HFFc6 (cell line): ENCODE results near the gene KRT82. TPM values are rescaled to one million over a fixed set of nuclear protein-coding genes. Genes with fewer than 3 reads are reported as not detected.
A peak's percentile ranks its signal among the peaks of the same experiment; 100 is the strongest.

ENCODE experiments used
- DNase-seq: peaks from one replicate; pipeline ENCODE4 v3.0.0-alpha.2; 2018
- H3K27ac Mint-ChIP-seq: 2 replicates; pipeline ENCODE4 v1.8.0; 2020; ENCODE audit warnings: mild to moderate bottlenecking, mixed read lengths
- H3K27me3 Mint-ChIP-seq: 2 replicates; pipeline ENCODE4 v1.8.0; 2021; ENCODE audit warnings: mild to moderate bottlenecking, moderate library complexity, mixed read lengths; ENCODE audit not compliant: insufficient read depth
- H3K36me3 Mint-ChIP-seq: 2 replicates; pipeline ENCODE4 v1.8.0; 2021; ENCODE audit warnings: low read depth, mixed read lengths
- H3K4me1 Mint-ChIP-seq: 2 replicates; pipeline ENCODE4 v1.8.0; 2020; ENCODE audit warnings: low read depth, mixed read lengths
- H3K4me3 Mint-ChIP-seq: 2 replicates; pipeline ENCODE4 v1.8.0; 2020; ENCODE audit warnings: mild to moderate bottlenecking, moderate library complexity, mixed read lengths
- H3K9me3 Mint-ChIP-seq: 2 replicates; pipeline ENCODE4 v1.8.0; 2020; ENCODE audit warnings: mild to moderate bottlenecking, mixed read lengths
- total RNA-seq, 6 experiments: library from RNA; stranded (reverse); fragmentation: NEBNext Ultra II Directional; extraction: Animal tissue kit (Norgen Biotek cat#: 25700); gene quantifications; 2 replicates in 1 of 6; 3 replicates in 5 of 6; pipeline ENCODE4 v1.2.3, GENCODE V29; 2021
- TF ChIP-seq, protein P1 (sequence below): fragments of 200-600 bp; sonication (generic); IDR thresholded peaks from 2 replicates; pipeline ENCODE4 v1.5.0; 2021; ENCODE audit warnings: antibody characterized with exemption, mild to moderate bottlenecking

Gene KRT82
- total RNA-seq, 6 experiments from 2014 or later = not detected

DNA sequence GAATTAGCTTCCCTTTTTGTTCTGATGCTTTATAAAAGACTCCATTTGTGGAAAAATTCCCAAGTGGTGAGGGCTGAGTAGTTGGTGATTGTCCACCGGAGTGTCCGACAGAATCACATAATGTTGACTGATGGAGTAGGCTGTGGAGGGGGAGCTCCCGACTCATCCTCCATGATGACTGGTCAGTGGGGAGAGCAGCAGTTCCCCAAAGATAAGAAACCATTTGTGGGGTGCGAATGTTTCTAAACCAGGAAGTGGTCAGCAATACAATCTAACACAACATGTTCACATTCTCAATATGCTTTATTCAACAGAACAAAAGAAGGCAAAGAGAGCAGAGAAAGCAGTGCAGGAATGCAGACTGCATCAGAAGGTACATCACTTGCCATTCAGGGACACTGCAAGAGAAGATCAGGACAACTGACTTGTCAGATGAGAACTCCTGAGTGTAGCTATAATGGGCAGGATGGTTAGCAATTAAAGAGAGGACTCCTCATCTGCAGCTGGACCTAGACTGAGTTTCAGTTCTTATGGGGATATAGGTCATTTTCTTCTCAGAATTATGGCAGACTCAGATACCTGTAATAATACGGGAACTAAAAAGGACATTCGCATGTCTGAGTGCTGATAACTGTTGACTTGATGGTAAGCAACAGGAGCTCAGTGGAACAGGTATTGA, 40.4 kb upstream of the KRT82 start:
- Mint-ChIP-seq H3K36me3 (no peaks in the 10 kb centered on the region), H3K9me3 (no peaks in the 10 kb centered on the region), H3K27me3 (peaks cover 36% of the 10 kb centered on the region), H3K4me3 (no peak overlapping the region), H3K27ac (no peak overlapping the region), H3K4me1 (peaks cover 22% of the 10 kb centered on the region)
- TF ChIP-seq, protein P1, sequence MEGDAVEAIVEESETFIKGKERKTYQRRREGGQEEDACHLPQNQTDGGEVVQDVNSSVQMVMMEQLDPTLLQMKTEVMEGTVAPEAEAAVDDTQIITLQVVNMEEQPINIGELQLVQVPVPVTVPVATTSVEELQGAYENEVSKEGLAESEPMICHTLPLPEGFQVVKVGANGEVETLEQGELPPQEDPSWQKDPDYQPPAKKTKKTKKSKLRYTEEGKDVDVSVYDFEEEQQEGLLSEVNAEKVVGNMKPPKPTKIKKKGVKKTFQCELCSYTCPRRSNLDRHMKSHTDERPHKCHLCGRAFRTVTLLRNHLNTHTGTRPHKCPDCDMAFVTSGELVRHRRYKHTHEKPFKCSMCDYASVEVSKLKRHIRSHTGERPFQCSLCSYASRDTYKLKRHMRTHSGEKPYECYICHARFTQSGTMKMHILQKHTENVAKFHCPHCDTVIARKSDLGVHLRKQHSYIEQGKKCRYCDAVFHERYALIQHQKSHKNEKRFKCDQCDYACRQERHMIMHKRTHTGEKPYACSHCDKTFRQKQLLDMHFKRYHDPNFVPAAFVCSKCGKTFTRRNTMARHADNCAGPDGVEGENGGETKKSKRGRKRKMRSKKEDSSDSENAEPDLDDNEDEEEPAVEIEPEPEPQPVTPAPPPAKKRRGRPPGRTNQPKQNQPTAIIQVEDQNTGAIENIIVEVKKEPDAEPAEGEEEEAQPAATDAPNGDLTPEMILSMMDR = no peak
- no peak for DNase-seq

DNA sequence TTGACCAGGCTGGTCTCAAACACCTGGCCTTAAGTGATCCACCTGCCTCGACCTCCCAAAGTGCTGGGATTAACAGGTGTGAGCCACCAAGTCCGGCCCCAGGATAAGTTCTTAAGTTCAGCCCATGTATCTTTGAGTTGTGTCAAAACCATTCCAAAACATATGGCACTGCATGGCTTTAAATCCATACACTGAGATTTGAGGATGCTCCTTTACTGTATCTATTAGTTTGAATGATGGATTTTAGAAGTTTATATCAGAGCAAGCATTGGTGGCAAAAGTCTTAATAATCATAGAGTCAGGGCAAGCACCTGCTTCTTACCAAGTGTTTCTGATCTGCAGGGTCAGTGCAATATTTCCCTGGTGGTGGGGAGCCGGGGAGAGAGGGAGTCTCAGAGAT, 39.7 kb upstream of the KRT82 start:
- TF ChIP-seq, protein P1 = no peak
- Mint-ChIP-seq H3K4me3 (no peak overlapping the region), H3K27me3 (peaks cover 35% of the 10 kb centered on the region), H3K4me1 (peaks cover 28% of the 10 kb centered on the region), H3K27ac (no peak overlapping the region), H3K9me3 (no peaks in the 10 kb centered on the region), H3K36me3 (no peaks in the 10 kb centered on the region)
- no peak for DNase-seq

DNA sequence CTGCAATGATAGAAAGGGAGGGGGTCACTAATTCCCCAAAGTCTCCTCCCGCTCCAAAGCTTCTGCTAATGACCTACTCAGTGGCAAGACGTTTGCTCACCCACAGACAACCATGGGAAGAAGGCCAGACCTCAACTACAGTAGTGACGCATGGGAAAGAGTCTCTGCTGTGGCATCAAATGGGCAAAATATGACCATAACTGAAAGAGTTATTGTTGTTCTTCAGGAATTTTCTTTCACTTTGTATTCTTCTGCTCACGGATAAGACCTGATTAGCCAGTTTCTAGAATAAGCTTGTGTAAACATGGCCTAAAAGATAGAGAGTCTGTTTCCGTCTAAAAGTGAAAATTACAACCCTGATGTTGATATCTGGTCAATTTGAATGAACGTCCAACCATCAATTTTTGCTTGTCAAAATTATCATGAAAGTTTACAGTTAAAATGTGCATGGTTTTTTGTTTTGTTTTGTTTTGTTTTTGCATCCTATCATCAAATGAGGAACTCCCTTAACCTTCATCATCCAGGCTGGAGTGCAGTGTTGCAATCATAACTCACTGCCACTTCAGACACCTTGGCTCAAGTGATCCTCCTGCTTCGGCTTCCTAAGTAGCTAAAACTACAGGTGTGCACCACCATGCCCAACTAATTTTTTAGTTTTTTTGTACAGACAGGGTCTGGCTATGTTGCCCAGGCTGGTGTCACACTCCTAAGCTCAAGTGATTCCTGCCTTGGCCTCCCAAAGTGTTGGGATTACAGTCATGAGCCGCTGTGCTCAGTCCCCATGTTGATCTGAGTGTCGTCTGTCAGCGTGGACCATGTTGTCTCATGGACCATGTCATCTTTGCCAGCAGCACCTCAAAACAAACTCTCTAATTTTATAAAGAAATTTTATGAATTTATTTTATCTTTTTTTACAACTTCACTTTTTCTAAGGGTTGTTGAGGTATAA, 38.8 kb upstream of the KRT82 start:
- H3K4me3 Mint-ChIP-seq = no peak overlapping the region
- H3K9me3 Mint-ChIP-seq = no peaks in the 10 kb centered on the region
- DNase-seq = no peak
- no peaks in the 10 kb centered on the region for H3K36me3 Mint-ChIP-seq
- peaks cover 38% of the 10 kb centered on the region for H3K4me1 Mint-ChIP-seq
- TF ChIP-seq, protein P1 = no peak
- H3K27me3 Mint-ChIP-seq = peaks cover 29% of the 10 kb centered on the region
- H3K27ac Mint-ChIP-seq = no peak overlapping the region

DNA sequence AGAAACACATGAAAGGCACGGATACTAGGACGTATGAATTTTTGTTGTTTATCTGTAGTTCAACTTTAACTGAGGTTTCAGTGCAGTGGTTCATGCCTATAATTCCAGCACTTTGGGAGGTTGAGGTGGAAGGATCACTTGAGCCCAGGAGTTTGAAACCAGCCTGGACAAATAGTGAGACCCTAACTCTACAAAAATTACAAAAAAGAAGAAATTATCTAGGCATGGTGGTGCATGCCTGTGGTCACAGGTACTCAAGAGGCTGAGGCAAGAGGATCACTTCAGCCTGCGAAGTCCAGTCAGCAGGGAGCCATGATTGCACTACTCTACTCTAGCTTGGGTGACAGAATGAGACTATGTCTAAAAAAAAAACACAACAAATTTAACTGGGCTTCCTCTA, 37.8 kb upstream of the KRT82 start:
- no peak for DNase-seq
- peaks cover 40% of the 10 kb centered on the region for H3K4me1 Mint-ChIP-seq
- H3K4me3 Mint-ChIP-seq = no peak overlapping the region
- no peaks in the 10 kb centered on the region for H3K9me3 Mint-ChIP-seq
- H3K27me3 Mint-ChIP-seq = peaks cover 26% of the 10 kb centered on the region
- no peak overlapping the region for H3K27ac Mint-ChIP-seq
- H3K36me3 Mint-ChIP-seq = no peaks in the 10 kb centered on the region
- TF ChIP-seq, protein P1 = no peak

DNA sequence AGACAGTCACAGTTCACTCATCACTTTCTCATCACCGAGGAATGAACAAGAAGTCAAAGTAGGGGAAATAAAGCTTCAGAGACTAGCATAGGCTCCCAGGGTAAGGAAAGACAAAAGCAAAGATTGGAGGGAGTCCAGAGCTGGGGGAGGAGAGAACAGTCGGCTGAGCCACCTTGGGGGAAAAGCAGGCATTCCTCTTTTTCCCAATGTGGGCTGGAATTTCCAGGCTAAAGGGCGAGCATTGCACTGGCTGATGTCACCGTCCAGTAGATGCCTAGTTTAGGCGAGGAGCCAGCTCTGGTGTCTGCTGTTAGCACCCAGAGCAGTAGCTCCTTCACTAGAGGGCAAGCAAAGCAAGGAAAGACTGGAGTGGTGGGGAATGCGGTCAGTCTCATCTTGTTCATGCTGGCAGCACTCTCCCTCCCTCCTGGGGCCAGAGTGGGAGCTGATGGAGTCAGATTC, 36.5 kb upstream of the KRT82 start:
- H3K36me3 Mint-ChIP-seq = no peaks in the 10 kb centered on the region
- H3K4me1 Mint-ChIP-seq = peaks cover 40% of the 10 kb centered on the region
- no peak overlapping the region for H3K4me3 Mint-ChIP-seq
- DNase-seq = peak; percentile 69
- TF ChIP-seq, protein P1 = peak; percentile 8; the same call in 1 of the 2 replicates
- peaks cover 24% of the 10 kb centered on the region for H3K27me3 Mint-ChIP-seq
- no peaks in the 10 kb centered on the region for H3K9me3 Mint-ChIP-seq
- no peak overlapping the region; the same call in 1 of the 2 replicates for H3K27ac Mint-ChIP-seq
